HG03060 (cell line): ENCODE data around the gene STIM2.

Experiments
- ATAC-seq: cut with Tn5 transposase; IDR thresholded peaks from one replicate; pipeline ENCODE4 v1.9.1; 2021; ENCODE audit warnings: low read depth, moderate number of reproducible peaks; ENCODE audit not compliant: unreplicated experiment

Gene STIM2

GRCh38 chr4:26836539-26836938 is 24.1 kb upstream of the STIM2 start:
- no peak for ATAC-seq

GRCh38 chr4:26837993-26838842 is 22.4 kb upstream of the STIM2 start:
- ATAC-seq: no peak

GRCh38 chr4:26839016-26839415 is 21.6 kb upstream of the STIM2 start:
- ATAC-seq: no peak

GRCh38 chr4:26839534-26839951 is 21.1 kb upstream of the STIM2 start:
- ATAC-seq: no peak

- no peak for ATAC-seq
Observed at GRCh38 chr4:26840786-26841185, 19.9 kb upstream of the STIM2 start.

- ATAC-seq: no peak
Observed at GRCh38 chr4:26842911-26843310, 17.7 kb upstream of the STIM2 start.

- ATAC-seq: no peak
Observed at GRCh38 chr4:26850528-26850927, 10.1 kb upstream of the STIM2 start.

- no peak for ATAC-seq
Observed at GRCh38 chr4:26851129-26851528, 9.5 kb upstream of the STIM2 start.

GRCh38 chr4:26854701-26855100 is 5.9 kb upstream of the STIM2 start:
- ATAC-seq: no peak

GRCh38 chr4:26856906-26857277 is 3.7 kb upstream of the STIM2 start:
- no peak for ATAC-seq

- ATAC-seq: peak; percentile 33
Observed at GRCh38 chr4:26857278-26858034, 3.2 kb upstream of the STIM2 start.

- ATAC-seq: no peak
Observed at GRCh38 chr4:26858035-26858918, 2.4 kb upstream of the STIM2 start.

GRCh38 chr4:26858947-26859401 is 1.7 kb upstream of the STIM2 start:
- ATAC-seq: no peak

GRCh38 chr4:26859762-26860156 is 882 bp upstream of the STIM2 start:
- no peak for ATAC-seq

- no peak for ATAC-seq
Observed at GRCh38 chr4:26860922-26861433, 337 bp downstream of the STIM2 start.

GRCh38 chr4:26861434-26862186 is 969 bp downstream of the STIM2 start:
- no peak for ATAC-seq

GRCh38 chr4:26862381-26862915 is 1.8 kb downstream of the STIM2 start:
- no peak for ATAC-seq

- ATAC-seq: no peak
Observed at GRCh38 chr4:26863512-26863911, 2.9 kb downstream of the STIM2 start.

GRCh38 chr4:26864899-26865298 is 4.3 kb downstream of the STIM2 start:
- ATAC-seq: no peak

GRCh38 chr4:26866203-26866602 is 5.6 kb downstream of the STIM2 start:
- ATAC-seq: no peak
